GM12801 (cell line): ENCODE data around the gene TGFBRAP1.

Experiments used
- CTCF ChIP-seq: IDR thresholded peaks from one replicate; pipeline ENCODE4 v1.5.1; 2011; ENCODE audit warnings: control low read depth; ENCODE audit not compliant: insufficient read length; ENCODE audit errors: extremely low read depth

The TGFBRAP1 gene

GRCh38 chr2:105261061-105261460 lies 68.5 kb downstream of the TGFBRAP1 start:
- TF ChIP-seq CTCF = no peak

- no peak for TF ChIP-seq CTCF
Measured at GRCh38 chr2:105258835-105259350, 70.6 kb downstream of the TGFBRAP1 start.

- TF ChIP-seq CTCF = no peak
Measured at GRCh38 chr2:105257981-105258380, 71.6 kb downstream of the TGFBRAP1 start.

GRCh38 chr2:105256431-105257047 lies 73.0 kb downstream of the TGFBRAP1 start:
- no peak for TF ChIP-seq CTCF

- TF ChIP-seq CTCF = no peak
Measured at GRCh38 chr2:105255979-105256378, 73.6 kb downstream of the TGFBRAP1 start.

GRCh38 chr2:105254531-105255210 lies 74.9 kb downstream of the TGFBRAP1 start:
- TF ChIP-seq CTCF = no peak

- no peak for TF ChIP-seq CTCF
Measured at GRCh38 chr2:105252271-105252670, 77.3 kb downstream of the TGFBRAP1 start.
